GM21576 (cell line): ENCODE data around the gene MT2A.

ENCODE experiments used
- ATAC-seq: cut with Tn5 transposase; IDR thresholded peaks from one replicate; pipeline ENCODE4 v1.9.1; 2021; ENCODE audit warnings: mild to moderate bottlenecking, moderate library complexity; ENCODE audit not compliant: unreplicated experiment

The MT2A gene

GRCh38 chr16:56594292-56594619 lies 14.1 kb upstream of the MT2A start:
- ATAC-seq = no peak

GRCh38 chr16:56600398-56600999 lies 7.9 kb upstream of the MT2A start:
- no peak for ATAC-seq

GRCh38 chr16:56601325-56601724 lies 7.1 kb upstream of the MT2A start:
- ATAC-seq = no peak

DNA sequence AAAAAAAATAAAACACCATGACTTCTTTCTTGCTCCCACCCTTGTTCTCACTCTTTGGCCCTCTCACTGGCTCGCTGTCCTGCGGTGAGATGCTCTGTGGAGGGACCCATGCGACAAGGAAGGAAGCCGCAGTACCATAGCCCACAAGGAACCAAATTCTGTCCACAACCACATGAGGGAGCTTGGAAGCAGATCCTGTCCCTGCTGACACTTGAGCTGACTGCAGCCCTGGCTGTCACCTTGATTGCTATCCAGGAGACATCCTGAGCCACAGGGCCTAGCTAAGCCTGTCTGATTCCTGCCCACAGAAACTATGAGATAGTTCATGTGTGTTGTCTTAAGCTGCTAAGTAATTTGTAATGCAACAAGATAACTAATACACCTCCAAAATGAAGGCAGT lies 4.8 kb upstream of the MT2A start:
- ATAC-seq = no peak

GRCh38 chr16:56604966-56605365 lies 3.4 kb upstream of the MT2A start:
- ATAC-seq = no peak

- no peak for ATAC-seq
Observed at GRCh38 chr16:56605475-56605874, 2.9 kb upstream of the MT2A start.

GRCh38 chr16:56606071-56606475 lies 2.3 kb upstream of the MT2A start:
- no peak for ATAC-seq

DNA sequence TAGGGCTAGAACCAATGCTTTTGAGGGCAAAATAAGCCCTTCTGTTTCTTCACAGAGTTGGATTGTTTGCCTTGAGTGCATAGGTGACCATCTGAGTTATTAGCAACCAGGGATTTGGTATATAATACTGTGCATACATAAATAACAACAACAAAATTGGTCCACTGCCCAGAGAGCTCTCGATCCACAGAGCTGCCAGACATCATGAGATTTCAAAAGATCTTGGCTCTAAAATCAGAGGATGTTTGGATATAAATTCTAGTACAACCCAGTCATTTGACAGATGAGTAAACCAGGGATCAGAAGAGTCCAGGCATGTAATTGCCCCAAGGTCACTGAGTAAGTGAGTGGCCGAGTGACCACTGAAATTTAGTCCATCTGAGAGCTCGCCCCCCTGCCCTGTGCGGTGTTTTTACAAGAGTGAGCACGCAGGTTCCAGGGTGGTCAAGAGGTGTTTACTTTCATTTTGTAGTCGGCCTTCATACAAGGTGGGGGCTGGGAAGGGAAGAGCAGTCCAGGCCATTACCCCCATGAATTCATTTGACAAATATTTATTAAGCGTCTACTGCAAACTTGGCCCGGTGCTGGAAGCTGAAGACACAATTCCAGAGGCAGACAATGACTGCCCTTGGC lies 1.8 kb upstream of the MT2A start:
- ATAC-seq = no peak

DNA sequence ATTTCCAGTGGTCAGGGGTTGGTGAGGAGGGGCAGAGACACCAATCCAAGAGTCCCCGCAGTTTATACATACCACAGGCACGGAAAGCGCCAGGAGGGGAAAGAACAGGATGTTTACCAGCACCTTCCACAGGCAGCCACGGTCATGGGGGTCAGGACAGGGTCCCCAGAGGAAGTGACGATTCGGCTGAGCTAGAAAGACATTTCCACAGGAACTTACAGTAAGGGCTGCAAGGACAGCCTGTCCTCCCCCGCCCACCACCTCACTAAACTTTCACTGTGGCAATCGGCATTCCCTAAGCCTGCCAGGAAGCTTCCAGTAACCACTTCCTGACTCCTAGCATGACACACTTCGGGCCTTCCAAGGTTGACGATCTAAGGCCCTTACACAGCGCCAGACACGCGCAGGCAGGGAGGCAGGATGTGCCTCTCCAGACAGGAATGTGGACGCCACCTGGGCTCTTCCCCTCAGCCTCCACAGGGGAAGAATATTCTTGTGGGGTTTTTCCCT lies 1.2 kb upstream of the MT2A start:
- no peak for ATAC-seq

DNA sequence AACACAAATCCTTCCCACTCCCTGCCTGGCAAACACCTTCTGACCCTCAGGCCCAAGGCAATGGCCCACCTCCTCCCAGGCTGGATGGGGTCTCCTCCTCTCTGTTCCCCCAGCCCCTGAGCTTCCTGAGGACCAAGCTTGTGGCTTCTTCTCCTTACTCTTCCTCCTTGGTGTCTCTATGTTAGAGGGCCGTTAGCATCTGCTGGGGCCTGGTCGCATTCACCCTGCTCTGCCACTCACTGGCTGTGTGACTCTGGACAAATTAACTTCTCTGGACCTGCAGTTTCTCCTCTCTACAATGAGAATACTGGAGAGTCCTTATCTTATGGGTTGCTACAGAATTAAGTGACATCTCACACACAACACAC lies 725 bp upstream of the MT2A start:
- no peak for ATAC-seq

DNA sequence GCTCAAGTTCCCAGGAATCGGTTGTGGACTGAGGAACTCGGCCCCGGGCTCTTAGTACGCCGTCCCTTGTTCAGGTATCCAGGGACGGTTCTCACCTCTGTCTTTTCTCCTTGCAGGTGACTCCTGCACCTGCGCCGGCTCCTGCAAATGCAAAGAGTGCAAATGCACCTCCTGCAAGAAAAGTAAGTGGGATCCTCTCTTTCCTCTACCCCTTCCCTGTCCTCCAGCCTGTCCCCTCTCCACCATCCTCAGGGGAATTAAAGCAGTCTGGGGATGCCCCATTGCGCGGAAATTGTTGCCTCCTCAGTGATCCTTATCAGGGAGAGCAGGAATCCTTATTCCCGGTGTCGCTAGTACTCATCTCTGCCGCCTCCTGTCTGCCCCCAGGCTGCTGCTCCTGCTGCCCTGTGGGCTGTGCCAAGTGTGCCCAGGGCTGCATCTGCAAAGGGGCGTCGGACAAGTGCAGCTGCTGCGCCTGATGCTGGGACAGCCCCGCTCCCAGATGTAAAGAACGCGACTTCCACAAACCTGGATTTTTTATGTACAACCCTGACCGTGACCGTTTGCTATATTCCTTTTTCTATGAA lies 585 bp downstream of the MT2A start:
- ATAC-seq = no peak

DNA sequence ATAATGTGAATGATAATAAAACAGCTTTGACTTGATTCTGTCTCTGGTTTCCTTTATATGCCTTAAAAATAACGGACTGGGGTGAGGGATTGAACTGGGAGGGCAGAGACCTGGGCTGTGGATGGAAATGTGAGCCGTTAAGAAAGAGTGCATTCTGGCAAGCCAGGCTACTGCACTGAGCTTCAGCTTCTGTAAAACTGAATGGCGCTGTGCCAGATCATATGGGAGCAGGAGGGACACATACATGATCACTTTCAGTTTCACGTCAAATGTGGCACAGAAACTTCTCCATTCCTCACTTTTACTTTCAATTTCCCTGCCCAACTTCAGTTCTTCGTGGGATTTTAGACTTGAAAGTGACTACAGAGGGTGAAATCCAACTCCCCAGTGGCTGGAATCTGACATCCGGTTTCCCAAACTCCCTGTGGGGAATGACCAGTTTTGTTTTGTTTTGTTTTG lies 1.1 kb downstream of the MT2A start:
- ATAC-seq = peak; percentile 48

DNA sequence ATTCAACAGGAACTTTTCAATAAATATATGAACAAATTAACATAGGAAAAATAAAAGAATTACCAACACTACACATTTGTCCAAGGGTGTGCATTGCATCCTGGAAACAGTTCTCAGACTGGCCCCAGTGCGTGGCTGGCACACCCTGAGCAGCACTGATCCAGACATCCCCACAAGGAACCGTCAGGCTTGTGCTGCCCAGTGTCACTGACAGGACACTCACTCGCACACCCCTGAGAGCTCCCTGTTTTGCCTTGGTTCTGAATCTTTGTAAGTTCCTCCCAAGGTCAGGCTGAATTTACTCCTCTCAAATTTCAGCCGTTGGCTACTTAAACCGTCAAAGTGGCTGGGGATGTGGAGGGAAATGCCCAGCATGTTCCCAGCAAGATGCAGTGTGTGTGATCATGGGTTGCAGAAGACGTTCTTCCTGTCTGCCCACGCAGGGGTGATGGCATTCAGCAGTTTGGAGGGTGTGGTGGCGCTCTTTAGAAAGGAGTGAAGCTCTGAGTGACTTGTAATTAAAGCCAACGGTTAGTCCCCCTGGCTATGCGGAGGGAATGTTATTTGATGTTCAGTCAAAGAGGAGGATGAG lies 1.7 kb downstream of the MT2A start:
- no peak for ATAC-seq

DNA sequence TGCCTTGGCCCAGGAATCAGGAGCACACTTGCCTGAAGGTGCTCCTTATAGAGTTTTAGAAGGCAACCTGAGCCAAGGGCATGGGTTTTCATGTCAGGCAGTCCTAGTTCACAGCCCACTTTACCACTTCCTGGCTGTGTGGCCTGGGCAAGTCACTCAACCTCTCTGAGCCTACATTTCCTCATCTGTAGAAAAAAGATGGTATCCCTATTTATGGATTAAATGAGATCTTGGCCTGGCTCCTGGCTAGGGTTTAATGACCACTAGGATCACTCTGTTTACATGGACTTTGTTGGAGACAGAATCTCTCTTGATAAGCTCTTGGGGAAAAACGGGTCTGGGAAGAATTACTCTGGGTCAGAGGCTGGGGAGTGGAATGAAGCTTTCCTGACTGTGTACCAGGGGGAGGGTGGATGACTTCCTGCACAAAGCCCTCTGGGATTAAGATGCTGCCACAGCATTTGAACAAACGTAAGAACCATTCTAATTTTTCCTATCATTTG lies 2.3 kb downstream of the MT2A start:
- ATAC-seq = no peak

- ATAC-seq = no peak
Observed at GRCh38 chr16:56611281-56611833, 3.0 kb downstream of the MT2A start.

DNA sequence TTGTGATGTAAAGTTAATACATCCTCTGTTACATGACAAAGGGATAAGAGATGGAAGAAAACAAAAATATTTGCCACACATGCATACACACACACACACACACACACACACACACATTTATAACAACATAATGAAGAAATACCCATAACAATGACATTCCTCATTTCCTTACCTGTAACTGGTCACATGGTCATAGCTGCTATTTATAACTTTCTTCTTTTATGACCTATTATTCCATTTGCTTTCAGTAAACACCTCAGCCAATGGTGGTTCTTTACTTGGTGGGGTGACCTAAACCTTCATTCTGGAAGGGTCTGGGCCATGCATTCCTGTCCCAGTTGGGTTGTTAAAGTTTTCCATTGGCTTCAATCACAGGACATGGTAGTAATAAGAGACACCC lies 5.3 kb downstream of the MT2A start:
- ATAC-seq = no peak

DNA sequence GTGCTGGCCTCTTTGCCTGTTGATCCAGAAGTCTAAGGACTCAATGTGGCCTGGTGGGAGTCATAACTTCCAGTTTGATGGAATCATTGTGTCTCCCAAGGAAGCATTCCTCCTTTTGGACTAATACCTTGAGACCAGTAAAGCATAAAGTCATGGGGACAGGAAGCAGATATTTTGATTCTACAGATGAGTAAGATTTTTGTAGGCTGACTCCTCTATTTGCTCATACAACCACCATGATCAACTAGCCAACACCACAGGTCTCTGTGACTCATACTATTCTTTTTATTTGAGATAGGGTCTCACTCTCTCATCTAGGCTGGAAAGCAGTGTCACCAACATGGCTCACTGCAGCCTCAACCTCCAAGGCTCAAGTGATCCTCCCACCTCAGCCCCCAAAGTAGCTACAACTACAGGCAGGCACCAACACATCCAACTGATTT lies 6.2 kb downstream of the MT2A start:
- ATAC-seq = no peak

- no peak for ATAC-seq
Observed at GRCh38 chr16:56615353-56615752, 7.0 kb downstream of the MT2A start.

DNA sequence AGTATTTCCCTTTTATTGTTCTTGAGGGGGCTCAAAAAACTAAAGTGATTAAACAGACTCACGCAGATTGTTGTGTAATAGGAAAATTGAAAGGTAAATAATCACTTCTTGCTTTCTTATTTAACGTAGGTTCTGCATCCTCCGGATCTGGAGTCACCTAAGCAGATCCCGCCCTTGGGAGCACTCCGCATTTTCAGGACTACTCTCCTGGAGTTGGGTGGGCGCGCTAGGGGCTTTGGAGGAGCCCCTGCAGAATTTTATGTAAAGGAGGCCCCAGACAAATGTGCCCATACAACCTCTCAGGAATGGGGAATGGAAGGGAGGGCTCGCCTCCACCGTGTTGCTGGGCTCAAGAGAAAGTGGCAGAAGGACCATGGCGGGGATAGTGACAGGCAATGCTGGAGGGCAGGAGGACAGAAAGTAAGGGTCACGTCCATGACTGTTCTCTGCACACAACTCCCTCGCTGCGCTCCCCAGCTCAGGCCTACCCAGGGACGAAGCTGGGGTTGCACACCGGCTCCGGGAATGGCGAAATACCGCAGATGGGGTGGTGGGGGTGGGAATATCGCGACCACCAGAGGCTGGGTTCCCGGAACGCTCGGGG lies 8.3 kb downstream of the MT2A start:
- no peak for ATAC-seq

DNA sequence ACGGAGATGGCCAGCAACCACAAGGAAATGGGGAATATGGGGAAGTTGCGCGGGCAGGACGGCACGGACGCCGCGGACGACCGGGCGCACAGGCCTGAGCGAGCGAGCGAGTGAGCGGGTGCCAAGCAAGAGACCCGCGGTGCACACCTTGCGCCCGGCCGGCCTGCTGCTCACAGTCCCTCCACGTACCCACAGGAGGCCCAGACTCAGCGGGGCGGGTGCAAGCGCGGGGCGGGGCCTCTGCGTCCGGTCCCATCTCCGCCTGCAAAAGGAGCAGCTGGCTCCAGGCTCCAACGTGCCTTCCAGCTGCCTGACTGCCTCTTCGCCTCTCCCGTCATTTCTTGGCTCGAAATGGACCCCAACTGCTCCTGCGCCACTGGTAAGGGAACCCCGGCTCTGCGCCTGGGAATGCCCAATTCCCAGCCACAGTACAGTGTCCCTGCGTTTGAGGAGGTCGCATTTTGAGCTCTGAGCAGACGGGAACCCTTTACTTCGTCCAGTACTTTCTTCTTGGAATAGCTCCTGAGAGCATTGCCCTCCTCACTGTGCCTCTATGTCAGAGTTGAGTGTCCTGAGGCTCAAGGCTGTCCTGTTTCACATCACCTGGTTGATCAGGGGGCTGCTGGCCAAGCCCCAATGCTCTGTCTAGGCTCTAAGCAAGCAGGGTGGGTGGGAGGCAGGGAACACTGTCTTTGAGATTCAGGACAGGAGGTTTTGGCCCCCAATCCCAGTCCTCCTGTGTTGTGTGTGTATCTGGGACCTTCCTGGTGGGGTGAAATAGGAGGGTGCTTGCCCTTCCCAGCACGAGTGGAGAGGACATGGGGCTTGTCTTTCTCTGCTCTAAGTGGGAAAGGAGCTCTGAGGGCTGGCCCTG lies 9.1 kb downstream of the MT2A start:
- no peak for ATAC-seq
